GM19328 (cell line): ENCODE measurements around the gene NFIA.
"Not testable (repeated sequence)": the region's sequence is repeated elsewhere in the genome, so short reads cannot be mapped to it uniquely, and the experiment has no call there.

ENCODE experiments used
- ATAC-seq: cut with Tn5 transposase; IDR thresholded peaks from one replicate; pipeline ENCODE4 v1.9.1; 2021; ENCODE audit warnings: mild to moderate bottlenecking, moderate library complexity; ENCODE audit not compliant: unreplicated experiment

NFIA gene

DNA sequence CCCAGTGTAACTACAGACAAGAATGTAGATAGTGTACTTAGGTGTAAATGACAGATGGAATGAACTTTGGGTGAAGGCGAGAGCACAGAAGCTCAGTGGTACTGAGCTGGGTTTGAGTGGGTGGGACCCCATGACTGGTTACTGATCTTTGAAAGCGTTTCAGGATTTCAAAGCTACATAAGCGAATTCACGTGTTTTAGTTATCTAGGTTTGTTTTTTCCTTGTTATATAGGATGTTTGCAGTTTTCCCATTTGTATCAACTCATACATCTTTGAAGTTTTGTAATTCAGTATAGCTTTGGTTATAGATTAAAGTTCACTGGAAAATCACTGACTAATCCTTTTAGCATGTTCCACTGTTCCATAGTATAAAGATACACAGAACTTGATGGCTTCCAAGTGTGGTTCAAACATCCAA lies 182.5 kb downstream of the NFIA start:
- ATAC-seq = no peak

DNA sequence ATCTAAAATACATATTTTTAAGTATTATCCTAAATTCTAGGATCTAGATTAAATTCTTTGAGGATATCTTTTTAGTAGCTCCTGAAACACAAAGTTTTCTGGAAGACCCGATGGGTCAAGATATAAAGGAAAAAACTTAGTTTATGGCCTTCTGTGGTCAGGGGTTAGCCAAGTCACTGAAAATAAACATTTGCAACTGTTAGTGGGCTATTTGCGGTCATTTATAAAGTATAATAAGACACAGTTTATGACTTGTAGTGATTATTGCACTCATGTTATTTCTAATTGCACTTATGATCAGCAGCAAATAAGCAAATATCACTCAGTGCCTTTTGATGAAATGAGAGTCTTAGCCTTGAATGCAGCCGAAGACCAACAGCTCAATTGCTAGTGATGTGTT lies 183.3 kb downstream of the NFIA start:
- ATAC-seq = no peak

DNA sequence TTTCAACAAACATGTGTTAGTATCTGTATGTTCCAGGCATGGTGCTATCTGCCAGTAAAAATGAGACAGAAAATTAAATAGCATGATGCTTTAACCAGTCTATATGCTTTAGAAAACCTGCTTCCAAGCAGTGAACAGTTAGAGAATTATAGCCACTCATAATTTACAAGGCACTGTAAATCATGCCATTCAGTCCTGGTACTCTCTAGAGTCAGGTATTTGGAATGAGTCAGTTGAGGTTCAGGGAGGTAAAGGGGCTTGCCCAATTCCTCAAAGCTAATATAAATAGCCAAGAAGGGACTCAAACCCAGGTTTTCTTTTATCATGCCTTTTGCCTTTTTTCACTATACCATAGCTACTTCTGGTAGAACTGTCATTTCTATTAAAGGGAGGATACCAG lies 184.4 kb downstream of the NFIA start:
- no peak for ATAC-seq

DNA sequence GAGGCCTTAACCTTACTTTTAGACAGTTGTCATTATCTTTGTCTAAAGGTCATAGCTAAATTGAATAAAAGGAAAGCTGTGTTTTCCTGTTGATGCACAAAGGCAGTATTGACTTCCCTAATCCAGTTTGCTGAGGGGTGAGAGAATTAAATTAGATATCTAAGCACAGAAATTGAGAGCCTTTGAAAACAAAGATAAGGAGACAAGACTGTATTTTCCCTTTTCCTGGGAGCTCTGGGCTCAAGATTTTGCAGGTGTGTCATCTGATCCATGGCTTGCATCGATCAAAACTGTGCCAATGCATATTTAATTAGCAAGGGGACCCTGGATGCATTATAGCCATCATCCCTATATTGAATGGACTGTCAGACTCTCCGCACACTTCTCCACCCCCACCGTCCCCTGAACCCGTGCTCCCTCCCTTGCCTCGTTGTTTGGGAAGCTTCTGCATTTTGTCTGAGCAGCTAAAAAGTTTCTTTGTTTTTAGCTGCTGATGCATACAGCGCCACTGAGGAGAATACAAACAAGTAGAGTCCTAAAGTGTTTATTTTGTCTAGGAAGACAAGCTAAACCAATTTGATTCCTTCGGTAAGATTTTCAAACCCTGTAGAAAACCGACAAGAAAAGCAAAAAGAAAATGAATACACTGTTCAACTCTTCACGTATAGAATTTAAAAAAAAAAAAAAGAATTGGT lies 186.3 kb downstream of the NFIA start:
- ATAC-seq = no peak

DNA sequence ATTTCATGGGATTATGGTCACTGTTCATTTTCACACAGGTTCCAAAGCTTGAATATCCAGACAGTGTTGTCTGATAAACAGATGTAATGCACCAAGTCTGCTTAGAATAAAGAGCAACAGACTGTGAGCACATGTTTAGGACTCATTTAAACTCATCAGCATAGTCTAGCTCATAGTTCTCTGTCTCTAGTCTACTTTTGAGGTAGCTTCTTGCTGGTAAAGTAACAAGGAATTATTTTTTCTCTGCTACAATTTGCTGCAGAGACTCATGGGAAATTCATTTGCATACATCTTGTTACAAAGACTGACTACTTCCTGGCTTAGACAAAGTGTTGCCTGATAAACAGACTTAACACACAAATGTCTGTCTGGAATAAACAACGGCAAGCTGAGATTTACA lies 187.2 kb downstream of the NFIA start:
- no peak for ATAC-seq

DNA sequence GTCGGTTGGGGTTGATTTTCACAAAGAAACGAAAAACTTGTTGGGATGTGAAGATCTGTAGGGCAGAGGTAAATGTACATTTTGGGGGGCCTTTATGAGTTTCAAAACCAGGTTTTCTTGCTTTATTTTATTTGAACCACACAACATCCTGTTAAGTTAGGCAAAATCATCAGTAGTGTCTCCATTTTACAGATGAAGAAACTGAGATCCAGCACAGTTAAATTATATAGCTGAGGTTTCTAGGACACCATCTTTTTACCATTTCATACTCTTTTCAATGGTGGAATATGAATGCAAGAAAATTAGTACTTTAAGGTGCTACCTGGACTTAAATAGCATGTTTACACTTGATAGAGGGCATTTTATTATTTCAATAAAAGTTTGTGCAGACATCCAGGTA lies 187.7 kb downstream of the NFIA start:
- no peak for ATAC-seq

DNA sequence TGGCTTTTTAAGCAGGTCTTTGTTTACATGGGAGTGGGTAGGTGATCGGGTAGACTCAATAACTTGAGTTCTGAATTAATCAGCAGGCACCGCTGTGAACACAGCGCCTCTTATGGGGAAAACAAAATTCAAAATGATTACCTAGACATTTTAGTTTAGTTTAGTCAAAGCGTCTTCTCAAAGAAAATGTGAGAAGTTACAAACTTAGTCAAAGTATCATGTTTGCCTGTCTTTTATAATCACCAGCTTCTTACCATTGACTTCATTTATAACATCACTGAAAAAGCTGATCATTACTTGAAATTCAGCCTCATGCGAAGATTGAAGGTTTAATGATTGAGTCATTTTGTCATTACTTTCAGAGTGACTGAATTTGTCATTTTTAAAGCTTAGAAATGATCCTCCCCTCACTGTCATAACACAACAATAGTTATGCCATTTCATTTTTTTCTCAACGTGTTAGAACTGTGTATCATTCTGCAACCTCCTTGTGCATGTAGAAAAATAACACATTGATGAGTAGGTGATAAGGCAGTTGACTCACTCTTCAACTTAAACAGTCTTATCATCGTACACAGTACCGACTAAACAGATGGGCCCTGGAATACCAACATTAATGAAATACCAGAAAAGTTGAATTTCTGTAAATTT lies 188.5 kb downstream of the NFIA start:
- ATAC-seq = no peak

DNA sequence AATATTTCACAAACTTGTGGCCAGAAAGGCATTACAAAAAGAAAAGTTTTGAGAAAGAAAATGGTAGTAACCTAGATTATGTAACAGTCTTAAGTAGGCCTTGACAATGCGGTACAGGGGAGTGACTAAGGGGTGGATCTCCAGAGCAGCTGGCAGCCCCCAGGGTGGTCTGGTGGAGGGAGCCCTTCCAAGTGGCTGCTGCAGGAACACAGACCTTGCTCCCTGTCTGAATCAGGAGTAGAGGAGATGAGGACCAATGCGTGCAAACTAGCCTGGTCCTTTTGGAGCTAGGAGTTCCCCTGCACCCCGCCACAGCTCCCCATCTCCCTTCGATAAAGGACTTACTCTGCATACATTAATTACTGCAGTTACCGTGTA lies 189.0 kb downstream of the NFIA start:
- ATAC-seq = no peak

DNA sequence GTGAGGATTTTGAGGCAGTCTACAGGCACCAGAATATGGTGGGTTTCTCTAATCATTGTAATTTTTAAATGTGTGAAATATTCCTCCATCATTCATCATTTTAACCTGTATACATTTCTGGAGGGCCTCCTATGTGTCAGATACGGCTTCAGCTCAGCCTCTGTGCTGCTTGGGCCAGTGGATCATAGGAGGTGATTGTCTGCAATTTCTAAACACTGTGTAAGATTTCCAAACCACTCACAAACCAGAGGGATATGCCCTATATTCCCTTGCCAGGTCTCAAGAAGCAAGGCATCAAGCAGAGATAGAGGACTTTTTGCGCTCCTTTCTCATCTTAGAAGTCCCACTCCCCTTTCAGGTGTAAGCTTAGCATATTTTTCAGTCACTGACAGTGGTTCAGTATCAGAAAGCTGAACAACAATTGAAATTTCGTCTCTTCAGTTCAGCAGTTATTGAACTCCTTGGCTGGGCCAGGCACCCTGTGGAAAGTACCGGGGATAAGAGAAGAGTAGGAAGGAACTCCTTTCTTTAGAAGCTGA lies 190.9 kb downstream of the NFIA start:
- no peak for ATAC-seq

DNA sequence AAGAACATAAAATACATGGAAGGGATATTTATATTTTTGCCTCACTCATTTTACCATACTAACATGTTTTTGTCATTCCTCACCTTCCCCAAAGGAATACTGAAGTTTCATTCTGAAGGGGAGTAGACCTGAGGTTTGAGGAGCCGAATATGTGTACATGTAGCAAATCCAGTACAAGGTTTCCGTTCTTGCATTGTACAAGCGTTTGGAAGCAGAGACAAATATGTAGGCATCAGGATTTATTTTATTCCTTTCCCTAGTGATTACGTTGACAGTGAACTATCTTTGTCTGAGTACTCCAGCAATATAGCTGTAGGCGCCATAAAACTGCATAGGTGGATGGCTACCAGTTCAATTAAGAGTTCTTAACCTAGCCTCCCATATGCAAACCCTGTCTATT lies 191.5 kb downstream of the NFIA start:
- ATAC-seq = no peak

DNA sequence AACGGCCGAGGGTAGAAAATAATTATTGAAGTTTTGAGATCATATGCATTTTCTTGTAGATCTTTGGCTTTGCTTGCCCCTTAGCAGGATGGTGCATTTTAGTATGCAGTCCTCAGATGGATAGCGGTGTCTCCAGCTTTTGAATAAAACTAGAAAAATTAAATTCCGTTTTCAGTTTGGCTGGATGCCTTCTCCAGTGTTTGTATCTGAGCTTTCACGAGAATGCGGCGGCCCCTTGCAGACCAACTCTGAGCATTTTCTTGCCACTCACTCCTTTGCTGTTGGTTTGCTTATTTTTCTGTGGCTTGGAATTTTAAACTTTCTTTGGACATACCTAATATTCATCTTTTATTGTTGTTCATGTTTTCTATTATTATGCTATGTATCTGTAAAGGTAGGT lies 192.6 kb downstream of the NFIA start:
- no peak for ATAC-seq

DNA sequence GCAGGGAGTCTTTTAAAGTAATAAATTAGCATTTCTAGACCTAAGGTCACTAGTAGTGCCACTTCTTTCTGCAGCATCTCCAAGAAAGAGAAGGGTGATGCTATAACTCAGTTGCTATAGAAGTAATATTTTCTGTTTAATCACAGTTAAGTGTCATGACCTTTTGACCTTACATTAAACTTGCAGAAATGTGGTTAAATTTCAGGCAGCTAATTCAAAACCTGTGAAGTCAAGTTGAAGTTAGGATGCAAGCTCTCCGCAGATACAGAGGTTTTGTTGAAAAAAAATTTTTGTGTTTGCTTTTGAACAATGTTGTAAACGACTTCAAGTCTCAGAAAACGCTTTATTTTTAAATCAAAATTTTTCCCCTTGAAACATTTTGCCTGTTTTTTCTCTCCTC lies 193.9 kb downstream of the NFIA start:
- no peak for ATAC-seq

DNA sequence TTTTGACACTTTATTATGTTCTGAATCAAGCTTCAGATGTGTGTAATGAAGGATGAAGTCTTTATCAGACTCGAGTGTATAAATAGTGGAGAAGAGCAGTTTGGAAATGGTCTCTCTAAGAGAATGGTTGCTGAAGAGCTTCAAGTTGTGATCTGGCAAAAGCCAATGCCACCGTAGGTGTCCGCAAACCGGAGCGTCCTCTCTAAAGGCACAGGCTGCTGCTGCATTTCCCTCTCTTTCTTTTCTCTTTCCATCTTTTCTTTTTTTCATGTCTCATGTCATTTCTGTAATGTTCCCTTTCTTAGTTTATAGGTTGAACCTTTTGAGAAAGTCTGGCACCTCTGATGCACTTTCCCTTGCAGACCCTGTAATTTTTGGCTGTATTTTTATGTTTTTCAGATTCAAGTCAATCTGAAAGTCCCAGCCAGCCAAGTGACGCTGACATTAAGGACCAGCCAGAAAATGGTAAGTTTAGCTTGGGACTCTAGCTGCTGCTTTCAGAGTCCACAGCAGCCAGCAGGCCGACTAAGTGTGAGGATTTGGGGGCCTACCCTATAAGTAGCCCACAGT lies 194.8 kb downstream of the NFIA start:
- ATAC-seq = no peak

DNA sequence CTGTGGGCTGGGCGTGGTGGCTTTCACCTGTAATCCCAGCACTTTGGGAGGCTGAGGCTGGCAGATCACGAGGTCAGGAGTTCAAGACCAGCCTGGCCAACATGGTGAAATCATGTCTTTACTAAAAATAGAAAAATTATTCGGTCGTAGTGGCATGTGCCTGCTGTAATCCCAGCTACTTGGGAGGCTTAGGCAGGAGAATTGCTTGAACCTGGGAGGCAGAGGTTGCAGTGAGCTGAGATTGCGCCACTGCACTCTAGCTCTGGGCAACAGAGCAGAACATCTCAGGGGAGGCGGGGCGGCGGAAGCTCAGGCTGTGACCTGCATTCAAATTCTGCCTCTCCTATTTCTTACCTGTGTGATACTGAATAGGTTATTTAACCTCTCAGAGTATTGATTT lies 196.1 kb downstream of the NFIA start:
- ATAC-seq = not testable (repeated sequence)

DNA sequence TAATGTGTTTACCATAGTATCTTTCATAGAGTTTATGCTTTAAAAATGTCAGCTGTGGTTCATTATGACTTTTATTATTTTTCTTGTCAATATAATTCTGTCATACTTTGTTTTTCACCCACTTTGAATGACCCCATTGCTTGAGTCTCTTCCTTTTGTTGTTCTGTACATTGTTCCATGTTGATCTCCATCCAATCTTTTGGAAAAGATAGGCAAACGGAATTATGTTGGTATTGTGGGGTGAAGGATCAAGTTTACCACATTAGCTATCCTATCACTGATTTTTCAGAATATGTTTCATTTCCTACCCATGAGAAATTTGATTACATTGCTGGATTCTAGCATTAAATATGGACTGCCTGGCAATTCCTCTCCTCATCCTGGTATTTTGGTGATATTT lies 196.6 kb downstream of the NFIA start:
- no peak for ATAC-seq

DNA sequence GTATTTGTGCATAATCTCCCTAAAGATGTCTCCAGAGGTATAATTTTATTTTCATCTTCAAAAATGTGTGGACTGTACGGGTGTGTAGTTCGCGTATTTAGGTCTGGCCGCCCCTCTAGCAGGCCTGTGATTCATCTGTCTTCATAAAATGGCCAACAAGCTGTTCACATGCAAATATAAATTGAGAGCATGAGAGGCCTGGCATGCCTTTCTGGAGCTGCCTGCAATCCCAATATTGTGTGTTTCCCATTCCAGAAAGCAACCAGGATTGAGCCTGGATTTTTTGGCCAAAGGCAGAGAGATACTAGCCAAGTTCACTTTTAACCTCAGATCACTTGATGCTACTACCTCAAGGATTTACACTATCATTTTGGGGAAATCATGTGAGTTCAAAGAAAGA lies 197.2 kb downstream of the NFIA start:
- no peak for ATAC-seq

DNA sequence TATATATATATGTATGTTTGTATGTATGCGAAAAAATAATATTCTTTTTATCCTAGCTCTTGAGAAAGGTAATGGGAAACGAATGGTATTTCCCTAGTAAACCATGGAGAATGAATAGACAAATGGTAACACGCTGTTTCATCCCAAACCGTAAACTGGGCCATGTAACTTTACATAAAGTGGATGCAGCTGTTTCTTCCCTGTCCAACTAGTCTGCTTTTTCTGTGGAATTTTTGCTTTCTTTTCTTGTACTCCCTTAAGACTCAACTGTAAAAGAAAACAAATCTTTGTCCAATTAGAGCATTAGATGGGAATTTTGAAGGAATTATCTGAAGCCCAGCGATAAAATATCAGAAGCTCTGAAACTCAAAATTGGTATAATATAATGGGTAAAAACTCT lies 198.1 kb downstream of the NFIA start:
- no peak for ATAC-seq

DNA sequence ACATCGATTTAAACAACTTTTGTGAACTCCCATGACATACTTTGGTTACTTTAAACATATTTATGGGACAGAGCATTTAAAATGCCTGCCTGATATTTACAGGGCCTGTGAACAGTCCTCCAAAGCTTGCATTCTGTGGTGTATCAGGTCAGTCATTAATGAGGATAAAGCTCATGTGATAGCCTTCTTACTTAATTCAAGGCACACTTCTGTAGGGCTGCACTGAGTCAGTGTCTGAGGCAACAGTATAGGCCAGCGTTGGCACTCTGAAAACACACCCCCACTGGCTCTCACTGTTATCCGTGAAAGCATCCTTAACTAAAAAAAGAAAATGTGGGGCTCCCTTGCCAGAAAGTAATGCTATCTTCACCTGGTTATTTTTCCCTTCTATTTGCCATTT lies 200.0 kb downstream of the NFIA start:
- ATAC-seq = no peak

DNA sequence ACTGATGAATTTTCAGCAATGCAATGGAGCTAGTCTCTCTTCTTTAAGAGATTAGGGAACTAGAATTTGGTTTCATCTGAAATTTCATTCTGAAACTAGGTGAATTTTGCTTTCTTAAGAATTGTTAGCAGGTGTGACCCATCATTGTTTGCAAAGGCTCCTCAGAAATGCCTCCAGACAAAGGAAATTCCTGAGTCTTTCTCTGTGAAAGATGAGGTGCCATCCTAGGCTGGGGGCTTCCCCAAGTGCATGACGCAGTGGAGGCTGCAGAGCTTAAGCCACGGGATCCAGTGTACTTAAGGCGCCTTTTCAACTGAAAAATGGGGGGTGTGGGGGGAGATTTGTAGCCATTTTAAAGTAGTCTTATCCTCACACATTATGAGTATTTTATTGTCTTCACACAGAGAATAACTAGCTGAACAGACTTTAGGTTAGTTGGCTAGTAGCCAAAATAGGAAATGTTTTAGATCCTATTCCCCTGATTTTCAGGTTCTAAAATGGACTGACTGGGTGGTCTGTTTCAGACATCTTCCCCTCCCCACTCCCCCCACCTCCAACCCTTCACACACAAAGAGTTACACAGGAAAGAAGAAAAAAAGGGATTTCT lies 202.0 kb downstream of the NFIA start:
- ATAC-seq = no peak

DNA sequence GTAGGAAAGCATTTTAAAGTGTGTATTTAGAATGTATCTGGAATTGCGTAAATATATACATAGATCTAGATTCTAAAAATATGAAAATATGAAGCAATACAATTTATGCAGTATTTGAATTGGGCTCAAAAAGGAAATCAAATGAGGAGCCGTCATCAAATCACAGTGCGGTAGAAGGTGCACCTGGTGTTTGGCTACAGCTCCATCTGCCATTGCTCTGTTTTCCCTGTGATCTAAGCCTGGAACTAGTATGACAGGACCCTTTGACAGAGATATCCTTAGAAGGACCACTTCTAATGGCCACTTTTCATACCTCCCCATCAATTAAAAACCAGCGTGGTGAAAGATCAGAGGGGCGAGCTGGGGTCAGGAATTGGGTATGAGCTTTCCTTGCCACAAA lies 202.6 kb downstream of the NFIA start:
- no peak for ATAC-seq

DNA sequence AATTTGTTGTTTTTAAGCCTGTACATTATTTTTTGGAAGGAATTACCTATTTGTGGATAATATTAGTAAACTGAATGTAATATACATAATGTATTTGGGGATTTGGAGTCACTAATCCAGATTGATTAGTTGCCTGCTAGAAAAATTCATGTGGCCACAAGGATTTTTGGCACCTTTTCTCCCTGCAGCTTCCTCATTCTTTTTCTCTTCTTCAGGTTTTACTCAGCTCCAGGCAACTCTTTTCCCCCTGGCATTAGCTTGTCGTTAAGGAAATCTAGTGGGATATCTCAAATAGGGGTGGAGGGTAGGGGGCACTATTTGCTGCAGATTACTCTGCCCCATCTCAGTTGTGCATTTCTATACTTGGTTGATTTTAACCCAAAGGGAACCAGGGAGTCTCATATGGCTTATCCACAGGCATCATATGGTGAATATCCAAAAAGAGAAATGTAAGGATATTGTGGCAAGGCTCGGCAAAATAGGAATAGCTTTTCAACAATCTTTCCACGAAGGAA lies 203.1 kb downstream of the NFIA start:
- ATAC-seq = no peak

DNA sequence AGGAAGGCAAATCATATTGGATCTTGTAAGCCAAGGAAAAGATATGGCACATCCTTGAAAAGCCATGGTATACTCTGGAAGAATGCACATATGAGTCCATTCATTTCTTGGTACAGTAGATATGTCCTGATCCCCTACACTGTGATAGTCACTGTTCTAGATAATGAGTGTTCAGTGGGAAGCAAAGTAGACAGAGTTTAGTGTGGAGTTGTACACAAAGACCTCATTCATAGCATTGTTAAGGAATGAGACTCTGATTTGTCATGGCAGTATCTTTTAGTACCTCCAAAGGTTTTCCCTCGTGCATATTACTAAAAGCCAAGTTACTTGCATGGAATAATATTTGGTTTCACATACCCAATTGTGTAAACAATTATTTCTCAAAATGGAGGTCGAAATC lies 204.7 kb downstream of the NFIA start:
- no peak for ATAC-seq
